Measurements from ENCODE around the gene ADCY5. TPM values are rescaled to one million over a fixed set of nuclear protein-coding genes. Genes with fewer than 3 reads are reported as not detected.

The ADCY5 gene
- total RNA-seq, 1 donor from 2014 or later, result 11.1 TPM

GRCh38 chr3:123325766-123326256 is 123.1 kb downstream of the ADCY5 start:
- DNase-seq, result no peak

- DNase-seq, result no peak
Observed at GRCh38 chr3:123324880-123325765, 123.8 kb downstream of the ADCY5 start.

GRCh38 chr3:123323781-123324180 is 125.1 kb downstream of the ADCY5 start:
- DNase-seq, result no peak

- no peak for DNase-seq
Observed at GRCh38 chr3:123322866-123323265, 126.0 kb downstream of the ADCY5 start.

- no peak for DNase-seq
Observed at GRCh38 chr3:123321806-123322205, 127.1 kb downstream of the ADCY5 start.

GRCh38 chr3:123320221-123320620 is 128.7 kb downstream of the ADCY5 start:
- no peak for DNase-seq

GRCh38 chr3:123319760-123320159 is 129.1 kb downstream of the ADCY5 start:
- DNase-seq, result peak; percentile 54

- DNase-seq, result no peak
Observed at GRCh38 chr3:123318374-123318773, 130.5 kb downstream of the ADCY5 start.

GRCh38 chr3:123317716-123318115 is 131.2 kb downstream of the ADCY5 start:
- no peak for DNase-seq

GRCh38 chr3:123315271-123315595 is 133.7 kb downstream of the ADCY5 start:
- no peak for DNase-seq

GRCh38 chr3:123314359-123315270 is 134.3 kb downstream of the ADCY5 start:
- DNase-seq, result no peak

GRCh38 chr3:123313889-123314288 is 135.0 kb downstream of the ADCY5 start:
- DNase-seq, result no peak

GRCh38 chr3:123312331-123313265 is 136.3 kb downstream of the ADCY5 start:
- DNase-seq, result no peak

- no peak for DNase-seq
Observed at GRCh38 chr3:123311201-123311600, 137.7 kb downstream of the ADCY5 start.

- no peak for DNase-seq
Observed at GRCh38 chr3:123310741-123311140, 138.1 kb downstream of the ADCY5 start.

- DNase-seq, result no peak
Observed at GRCh38 chr3:123310186-123310585, 138.7 kb downstream of the ADCY5 start.

- no peak for DNase-seq
Observed at GRCh38 chr3:123307064-123307463, 141.8 kb downstream of the ADCY5 start.

GRCh38 chr3:123305192-123305591 is 143.7 kb downstream of the ADCY5 start:
- no peak for DNase-seq

GRCh38 chr3:123303976-123304560 is 144.8 kb downstream of the ADCY5 start:
- DNase-seq, result no peak

GRCh38 chr3:123302961-123303360 is 145.9 kb downstream of the ADCY5 start:
- DNase-seq, result no peak

Measured in tongue (tissue), 2 donors.